ELR (cell line): Measurements from ENCODE around the gene PTPRT.

ENCODE experiments used
- DNase-seq: peaks from one replicate; pipeline ENCODE4 v3.0.0-alpha.2; 2015; ENCODE audit warnings: low read depth

PTPRT gene

GRCh38 chr20:43022568-43022967 lies 167.1 kb downstream of the PTPRT start:
- DNase-seq: no peak

GRCh38 chr20:43022081-43022480 lies 167.6 kb downstream of the PTPRT start:
- no peak for DNase-seq

GRCh38 chr20:43017241-43018030 lies 172.3 kb downstream of the PTPRT start:
- no peak for DNase-seq

- no peak for DNase-seq
Measured at GRCh38 chr20:43016257-43016656, 173.4 kb downstream of the PTPRT start.

- DNase-seq: no peak
Measured at GRCh38 chr20:43015566-43015965, 174.1 kb downstream of the PTPRT start.

- no peak for DNase-seq
Measured at GRCh38 chr20:43014206-43014605, 175.5 kb downstream of the PTPRT start.

- no peak for DNase-seq
Measured at GRCh38 chr20:43011491-43011890, 178.2 kb downstream of the PTPRT start.

- DNase-seq: no peak
Measured at GRCh38 chr20:43009532-43009931, 180.2 kb downstream of the PTPRT start.

- no peak for DNase-seq
Measured at GRCh38 chr20:43007525-43007924, 182.2 kb downstream of the PTPRT start.

GRCh38 chr20:43006651-43007375 lies 182.9 kb downstream of the PTPRT start:
- no peak for DNase-seq

GRCh38 chr20:43003318-43003944 lies 186.3 kb downstream of the PTPRT start:
- DNase-seq: no peak

GRCh38 chr20:42996141-42996540 lies 193.6 kb downstream of the PTPRT start:
- no peak for DNase-seq

- no peak for DNase-seq
Measured at GRCh38 chr20:42988319-42988718, 201.4 kb downstream of the PTPRT start.

- no peak for DNase-seq
Measured at GRCh38 chr20:42987376-42988114, 202.2 kb downstream of the PTPRT start.

GRCh38 chr20:42986143-42986773 lies 203.4 kb downstream of the PTPRT start:
- DNase-seq: no peak

- no peak for DNase-seq
Measured at GRCh38 chr20:42985628-42986027, 204.1 kb downstream of the PTPRT start.

GRCh38 chr20:42982218-42982617 lies 207.5 kb downstream of the PTPRT start:
- no peak for DNase-seq

- DNase-seq: no peak
Measured at GRCh38 chr20:42981253-42981652, 208.5 kb downstream of the PTPRT start.

GRCh38 chr20:42979720-42980119 lies 210.0 kb downstream of the PTPRT start:
- DNase-seq: no peak

GRCh38 chr20:42978184-42978974 lies 211.3 kb downstream of the PTPRT start:
- no peak for DNase-seq

- no peak for DNase-seq
Measured at GRCh38 chr20:42975974-42976373, 213.7 kb downstream of the PTPRT start.
